GM21423 (cell line): Measurements from ENCODE around the gene SDHAF2.
"Not testable (repeated sequence)": the region's sequence is repeated elsewhere in the genome, so short reads cannot be mapped to it uniquely, and the experiment has no call there.

Experiments
- ATAC-seq: cut with Tn5 transposase; IDR thresholded peaks from one replicate; pipeline ENCODE4 v1.9.1; 2021; ENCODE audit warnings: mild to moderate bottlenecking, moderate library complexity; ENCODE audit not compliant: unreplicated experiment

The SDHAF2 gene

GRCh38 chr11:61474013-61474643 is 44.2 kb downstream of the SDHAF2 start:
- ATAC-seq: no peak

DNA sequence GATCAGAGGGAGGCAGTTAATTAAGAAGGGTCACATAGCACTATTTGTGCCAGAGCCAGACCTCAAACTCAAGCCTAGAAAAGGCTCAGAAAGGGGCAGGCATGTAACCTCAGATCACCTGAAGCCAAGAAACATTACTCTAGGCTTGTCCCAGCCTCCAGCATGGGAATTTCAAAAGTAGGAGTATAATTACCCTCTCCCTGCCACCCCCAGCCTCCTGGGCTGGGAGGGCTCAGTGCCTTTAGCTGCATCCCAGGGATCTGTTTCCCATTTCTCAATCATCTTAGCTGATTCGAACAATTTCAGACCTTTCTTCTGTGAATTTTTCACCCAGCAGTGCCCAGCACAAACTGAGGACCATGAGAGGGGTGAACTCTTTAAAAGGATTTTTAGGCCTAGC is 45.5 kb downstream of the SDHAF2 start:
- ATAC-seq: no peak

GRCh38 chr11:61476371-61476770 is 46.4 kb downstream of the SDHAF2 start:
- ATAC-seq: no peak

DNA sequence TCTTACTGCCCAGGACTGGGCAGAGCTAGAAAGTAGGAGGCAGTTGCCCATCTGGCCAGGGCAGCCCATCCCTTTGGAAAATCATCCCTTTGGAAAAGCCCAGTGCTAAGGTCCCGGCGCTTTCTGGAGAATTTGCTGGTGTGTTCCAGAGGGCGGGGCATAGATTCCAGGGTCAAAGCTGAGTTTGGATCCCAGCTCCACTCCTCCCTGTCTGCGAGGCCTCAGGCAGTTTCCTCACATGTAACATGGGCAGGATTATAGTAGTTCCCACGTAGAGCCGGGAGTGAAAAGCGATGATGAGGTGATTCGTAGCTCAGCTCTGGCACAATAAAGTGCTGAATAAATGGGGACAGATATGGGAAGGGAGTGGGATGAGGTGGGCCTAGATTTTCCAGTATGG is 47.2 kb downstream of the SDHAF2 start:
- ATAC-seq: no peak

DNA sequence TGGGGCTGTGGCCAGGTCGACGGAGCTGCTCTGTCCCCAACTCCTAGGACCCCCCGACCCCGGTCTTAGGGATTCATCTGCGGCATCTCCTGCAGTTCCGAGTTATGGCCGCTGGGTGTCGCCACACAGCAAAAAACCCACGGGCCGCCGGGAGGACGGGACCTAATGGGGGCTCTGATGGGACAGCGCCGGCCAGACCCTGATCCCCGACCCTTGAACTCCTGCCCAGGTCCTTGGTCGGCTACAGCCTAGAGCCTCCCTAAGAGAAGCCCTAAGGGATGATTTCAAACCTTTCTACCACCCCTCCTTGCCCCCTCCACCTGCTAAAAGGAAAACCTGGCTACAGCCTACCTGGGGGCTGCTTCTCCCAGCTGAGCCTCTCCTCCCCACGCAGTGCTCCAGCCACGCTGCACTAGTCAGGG is 47.8 kb downstream of the SDHAF2 start:
- no peak for ATAC-seq

DNA sequence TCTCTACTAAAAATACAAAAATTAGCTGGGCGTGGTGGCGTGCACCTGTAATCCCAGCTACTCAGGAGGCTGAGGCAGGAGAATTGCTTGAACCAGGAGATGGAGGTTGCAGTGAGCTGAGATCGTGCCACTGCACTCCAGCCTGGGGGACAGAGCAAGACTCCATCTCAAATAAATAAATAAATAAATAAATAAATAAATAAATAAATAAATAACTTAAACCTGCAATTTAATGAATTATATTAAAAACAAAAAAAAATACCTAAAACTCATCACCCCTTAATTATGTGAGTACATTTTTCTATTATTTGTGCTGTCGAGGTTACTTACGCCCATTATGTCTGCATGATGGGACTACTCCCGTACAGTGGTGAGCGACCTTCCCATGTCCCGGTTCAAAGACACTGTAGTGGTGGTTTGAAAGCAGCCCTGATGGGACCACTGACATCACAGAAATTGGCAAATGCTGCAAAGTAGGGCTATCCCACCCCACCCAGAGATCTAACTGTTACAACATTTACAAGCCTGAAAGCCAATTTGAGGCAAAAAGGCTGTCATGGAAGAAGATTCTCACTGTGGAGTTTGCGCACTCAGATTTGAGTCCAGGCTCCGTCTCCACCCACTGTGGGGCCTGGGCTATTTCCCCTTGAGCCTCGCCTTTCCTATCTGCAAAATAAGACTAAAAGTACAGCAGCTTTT is 49.6 kb downstream of the SDHAF2 start:
- ATAC-seq: not testable (repeated sequence)

GRCh38 chr11:61480261-61480993 is 50.5 kb downstream of the SDHAF2 start:
- no peak for ATAC-seq

DNA sequence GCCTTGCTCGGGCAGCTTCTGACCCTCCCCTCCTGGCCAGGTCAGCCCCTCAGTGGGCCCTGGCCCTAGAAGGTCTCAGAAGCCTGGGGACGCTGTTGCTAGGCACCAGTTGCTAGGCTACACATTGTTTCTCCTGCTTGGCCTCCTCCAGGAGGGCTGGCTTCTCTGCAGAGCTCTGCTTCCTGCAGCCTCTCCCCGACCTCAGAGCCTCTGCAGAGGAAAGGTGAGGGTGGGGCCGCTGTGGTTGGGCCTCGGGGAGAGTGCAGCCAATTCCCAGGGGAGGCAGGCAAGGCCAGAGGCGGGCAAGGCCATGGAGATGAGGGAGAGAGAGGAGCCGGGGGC is 51.0 kb downstream of the SDHAF2 start:
- ATAC-seq: no peak

GRCh38 chr11:61481806-61482205 is 51.9 kb downstream of the SDHAF2 start:
- no peak for ATAC-seq

DNA sequence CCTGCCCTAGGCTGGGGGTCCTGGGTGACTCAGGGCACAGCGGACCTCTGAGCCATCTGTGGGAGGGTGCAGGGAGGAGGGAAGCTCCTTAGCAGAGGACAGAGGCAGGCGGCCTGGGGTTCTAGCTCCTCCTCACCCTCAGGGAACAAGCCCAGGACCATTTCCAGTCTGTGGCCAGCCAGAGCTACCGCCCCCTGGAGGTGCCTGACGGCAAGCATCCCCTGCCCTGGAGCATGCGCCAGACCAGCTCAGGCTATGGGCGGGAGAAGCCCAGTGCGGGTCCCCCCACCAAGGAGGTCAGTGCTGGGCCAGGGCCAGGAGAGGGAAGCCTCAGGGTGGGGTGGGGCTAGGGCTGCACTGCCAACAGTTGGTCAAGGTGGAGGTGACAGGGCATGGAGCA is 52.6 kb downstream of the SDHAF2 start:
- ATAC-seq: no peak

DNA sequence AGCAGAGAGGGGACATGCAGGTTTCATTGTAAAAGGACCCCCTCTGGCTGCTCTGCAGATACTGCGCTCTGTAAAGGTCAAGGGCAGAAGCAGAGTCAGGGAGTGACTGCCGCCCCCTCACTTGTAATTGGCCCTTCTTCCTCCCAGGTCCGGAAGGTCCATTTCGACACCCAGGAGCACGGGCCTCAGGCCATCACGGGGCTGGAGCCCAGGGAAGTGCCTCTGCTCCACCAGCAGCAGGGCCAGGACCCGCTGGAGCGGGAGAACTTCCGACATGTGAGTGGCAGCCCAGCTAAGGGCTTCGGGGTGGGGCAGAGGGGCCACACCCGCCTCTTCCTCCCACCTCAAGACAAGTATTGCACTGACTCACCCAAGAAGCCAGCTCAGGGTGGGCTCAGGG is 54.6 kb downstream of the SDHAF2 start:
- no peak for ATAC-seq

GRCh38 chr11:61485080-61485479 is 55.2 kb downstream of the SDHAF2 start:
- ATAC-seq: no peak

DNA sequence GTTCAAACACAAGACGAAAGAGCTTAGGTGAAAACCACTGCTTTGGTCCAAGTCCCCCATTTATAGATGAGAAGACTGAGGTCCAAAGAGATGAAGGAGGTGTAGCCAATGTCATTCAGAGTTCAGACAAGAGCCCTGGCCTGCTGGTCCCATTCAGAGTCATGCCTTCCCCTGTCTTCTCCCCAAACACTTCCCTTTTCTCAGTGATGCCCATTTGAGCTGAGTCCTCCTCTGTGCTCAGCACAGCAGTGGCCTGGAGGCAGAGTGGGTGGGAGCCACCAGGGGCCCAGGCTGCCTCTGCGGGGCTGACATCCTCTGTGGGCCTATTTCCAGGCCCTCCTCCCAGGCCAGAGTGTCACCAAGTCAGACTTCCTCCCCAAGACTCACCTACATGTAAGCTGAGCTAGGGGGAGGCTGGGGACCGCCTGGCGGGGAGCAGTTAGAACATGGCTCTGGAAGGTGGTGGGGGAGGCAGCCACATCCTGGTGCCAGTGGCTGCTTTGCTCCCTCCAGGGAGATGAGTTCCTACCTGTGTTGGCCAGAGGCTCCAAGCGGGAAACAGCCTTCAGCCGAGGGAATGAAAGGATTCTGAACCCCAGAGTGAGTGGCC is 56.2 kb downstream of the SDHAF2 start:
- ATAC-seq: no peak

DNA sequence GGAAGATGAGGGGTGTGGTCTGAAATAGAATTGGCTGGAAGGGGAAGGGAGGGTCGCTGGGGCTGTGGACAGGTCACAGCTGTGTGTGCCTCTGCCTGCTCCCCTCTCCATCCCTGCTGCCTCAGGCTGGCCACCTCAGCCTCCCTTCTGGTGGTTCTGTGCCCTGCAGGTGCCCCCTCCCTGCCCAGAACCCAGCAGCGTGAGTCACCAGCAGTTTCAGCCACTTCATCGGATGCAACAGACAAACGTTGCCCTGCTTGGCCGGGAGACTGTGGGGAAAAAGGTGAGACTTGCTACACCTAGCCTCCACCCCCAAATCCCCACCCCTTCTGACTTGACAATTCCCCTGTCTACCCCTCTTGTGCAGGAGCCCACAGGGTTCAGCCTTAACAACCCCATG is 56.9 kb downstream of the SDHAF2 start:
- ATAC-seq: no peak

DNA sequence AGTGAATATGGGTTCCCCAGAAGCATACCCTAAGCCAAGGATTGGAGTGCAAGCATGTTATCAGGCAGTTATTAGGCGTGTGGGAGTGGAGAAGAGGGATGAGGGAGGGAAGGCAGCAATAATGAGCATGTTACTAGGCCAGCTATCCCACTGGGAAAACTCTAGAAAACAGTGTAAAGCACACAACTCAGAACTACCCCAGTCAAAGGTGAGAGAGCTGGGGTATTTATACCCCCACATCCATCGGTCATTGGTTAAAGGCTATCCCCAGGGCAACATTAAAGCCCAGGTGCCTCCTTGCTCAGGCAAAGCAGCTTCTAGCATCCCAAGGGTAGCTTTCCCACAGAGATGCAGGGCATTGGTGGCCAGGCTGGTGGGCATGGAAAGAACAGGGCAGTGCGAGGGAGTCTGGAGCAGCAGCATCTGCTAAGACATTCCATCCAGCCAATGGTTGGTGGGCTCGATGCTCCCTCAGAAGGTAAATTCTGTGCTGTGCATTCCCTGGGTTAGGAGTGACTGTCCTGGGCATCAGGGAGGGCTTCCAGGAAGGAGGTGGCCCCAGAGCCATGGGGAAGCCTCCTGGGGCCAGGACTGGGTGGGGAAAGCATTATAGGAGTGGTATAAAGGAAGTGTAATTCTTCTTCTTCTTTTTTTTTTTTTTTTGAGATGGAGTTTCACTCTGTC is 57.6 kb downstream of the SDHAF2 start:
- ATAC-seq: no peak

DNA sequence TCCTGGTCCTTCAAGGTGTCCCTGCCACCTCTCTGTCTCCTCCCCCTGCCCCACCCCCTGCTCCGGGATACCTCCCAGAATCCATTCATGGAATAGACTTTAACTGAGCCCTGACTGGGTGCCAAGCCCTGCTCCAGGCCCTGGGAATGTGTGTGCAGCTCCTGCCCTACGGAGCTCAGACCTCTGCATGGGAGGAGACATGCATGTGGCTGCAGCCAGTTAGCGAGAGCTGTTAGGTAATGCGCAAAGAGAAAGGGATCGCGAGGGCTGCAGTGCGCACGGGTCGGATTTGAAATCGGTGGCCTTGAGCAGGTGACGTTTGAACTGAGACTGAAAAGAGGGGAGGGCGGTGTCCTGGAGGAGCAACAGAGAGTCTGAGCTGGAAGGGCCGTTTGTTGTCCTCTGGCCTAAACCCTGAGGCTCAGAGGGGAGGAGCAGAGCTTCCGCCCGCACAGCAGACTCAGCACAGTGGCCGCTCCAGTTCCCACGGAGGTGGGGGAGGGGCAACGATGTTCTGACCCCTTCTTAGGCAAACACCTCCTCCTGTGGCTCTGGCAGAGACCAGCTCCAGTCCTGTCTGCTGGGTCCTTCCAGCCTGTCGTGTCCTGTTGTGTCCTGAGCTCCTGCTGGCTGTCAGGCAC is 58.8 kb downstream of the SDHAF2 start:
- no peak for ATAC-seq

- ATAC-seq: no peak
These were observed 60.2 kb downstream of the SDHAF2 start for GRCh38 chr11:61489833-61490721.

DNA sequence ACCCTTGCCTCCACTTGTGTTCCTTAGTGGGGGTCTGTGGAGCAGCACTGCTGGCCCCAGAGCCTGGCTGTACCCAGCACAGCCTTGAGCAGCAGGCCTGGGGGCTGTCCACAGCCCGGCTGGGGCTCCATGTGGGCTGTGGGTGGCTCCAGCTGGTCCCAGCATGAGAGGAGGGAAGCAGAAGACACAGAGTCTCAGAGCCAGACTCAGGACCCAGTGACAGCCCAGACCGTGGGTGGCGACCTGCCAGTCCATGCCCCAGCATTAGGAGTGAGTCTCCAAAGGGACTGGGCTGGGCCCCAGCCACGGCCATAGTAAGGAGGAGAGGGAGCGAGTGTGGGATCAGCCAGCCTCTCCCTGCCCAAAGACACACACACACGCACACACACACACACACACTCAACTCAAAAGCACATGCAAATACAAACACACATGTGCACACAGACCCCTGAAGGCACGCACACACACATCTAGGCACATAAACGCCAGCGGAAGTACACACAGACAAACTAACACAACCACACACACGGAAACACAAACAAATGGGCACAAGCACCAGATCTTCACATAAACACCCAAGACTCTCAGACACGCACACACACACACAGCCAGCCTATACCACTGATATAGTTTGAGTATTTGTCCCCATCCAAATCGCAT is 61.9 kb downstream of the SDHAF2 start:
- ATAC-seq: no peak

DNA sequence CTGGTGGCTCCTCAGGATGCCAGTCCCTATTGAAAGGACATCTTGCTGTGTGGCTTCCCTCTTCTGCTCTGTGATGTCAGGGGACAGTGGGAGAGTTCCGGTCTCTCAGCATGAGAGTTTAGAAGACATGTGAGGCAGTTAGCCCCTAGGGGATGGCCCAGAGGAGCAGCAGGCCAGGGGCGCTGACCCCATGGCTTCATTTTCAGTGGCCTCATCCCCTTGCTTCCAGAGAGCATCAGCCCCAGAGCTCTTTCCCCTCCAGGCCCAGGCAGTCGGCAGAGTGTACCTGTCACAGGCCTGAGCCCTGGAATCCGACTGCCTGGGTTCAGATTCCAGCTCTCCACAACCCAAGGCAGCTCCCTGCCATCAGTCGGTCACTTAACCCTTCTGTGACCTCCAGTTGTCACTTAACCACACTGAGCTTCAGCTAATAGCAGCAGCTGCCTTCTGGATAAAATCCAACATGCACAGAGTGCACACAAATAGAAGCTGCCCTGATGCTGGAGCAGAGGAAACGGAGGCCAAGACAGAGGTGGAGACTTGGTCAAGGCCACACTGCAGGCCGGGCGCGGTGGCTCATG is 64.5 kb downstream of the SDHAF2 start:
- ATAC-seq: no peak
